NOMO-1 treated with dmso at 0.1 percent for 144 hours (cell line): Measurements from ENCODE around the gene ADGRG3.
"Not testable (repeated sequence)": the region's sequence is repeated elsewhere in the genome, so short reads cannot be mapped to it uniquely, and the experiment has no call there.

Experiments
- DNase-seq: peaks from one replicate; lab custom pipeline; 2025; ENCODE audit not compliant: unreplicated experiment; lab: John Stamatoyannopoulos, UW

Gene ADGRG3

GRCh38 chr16:57712569-57712968, 44.5 kb downstream of the ADGRG3 start:
- not testable (repeated sequence) for DNase-seq

GRCh38 chr16:57713596-57713995, 45.5 kb downstream of the ADGRG3 start:
- no peak for DNase-seq

GRCh38 chr16:57714047-57714446, 45.9 kb downstream of the ADGRG3 start:
- DNase-seq: no peak

- peak; percentile 3 for DNase-seq
These were observed 52.1 kb downstream of the ADGRG3 start for GRCh38 chr16:57720142-57720575.

GRCh38 chr16:57721356-57722209, 53.5 kb downstream of the ADGRG3 start:
- no peak for DNase-seq

GRCh38 chr16:57722210-57722499, 54.0 kb downstream of the ADGRG3 start:
- no peak for DNase-seq

GRCh38 chr16:57722651-57723050, 54.5 kb downstream of the ADGRG3 start:
- no peak for DNase-seq

- DNase-seq: no peak
These were observed 55.1 kb downstream of the ADGRG3 start for GRCh38 chr16:57723170-57723569.

GRCh38 chr16:57724531-57724930, 56.4 kb downstream of the ADGRG3 start:
- DNase-seq: no peak

GRCh38 chr16:57725151-57725550, 57.0 kb downstream of the ADGRG3 start:
- no peak for DNase-seq

GRCh38 chr16:57725554-57725953, 57.4 kb downstream of the ADGRG3 start:
- no peak for DNase-seq

GRCh38 chr16:57725976-57726375, 57.9 kb downstream of the ADGRG3 start:
- DNase-seq: no peak

- DNase-seq: no peak
These were observed 58.4 kb downstream of the ADGRG3 start for GRCh38 chr16:57726433-57726947.

GRCh38 chr16:57727610-57728009, 59.5 kb downstream of the ADGRG3 start:
- no peak for DNase-seq

- DNase-seq: no peak
These were observed 60.5 kb downstream of the ADGRG3 start for GRCh38 chr16:57728336-57729181.

- DNase-seq: no peak
These were observed 61.0 kb downstream of the ADGRG3 start for GRCh38 chr16:57729182-57729484.

GRCh38 chr16:57729852-57730251, 61.7 kb downstream of the ADGRG3 start:
- not testable (repeated sequence) for DNase-seq

GRCh38 chr16:57730771-57731730, 62.9 kb downstream of the ADGRG3 start:
- DNase-seq: no peak

GRCh38 chr16:57732037-57732436, 63.9 kb downstream of the ADGRG3 start:
- peak; percentile 6 for DNase-seq

- DNase-seq: no peak
These were observed 64.6 kb downstream of the ADGRG3 start for GRCh38 chr16:57732714-57733113.
